ENCODE data around the gene DUSP2.

Gene DUSP2

GRCh38 chr2:96111823-96112500 is 33.3 kb downstream of the DUSP2 start:
- no peak overlapping the region for H3K9ac ChIP-seq (ENCODE audit: low read length)
- H3K36me3 ChIP-seq (replicated peaks; ENCODE audit: insufficient read depth, low read length): no peaks in the 10 kb centered on the region
- H3K27ac ChIP-seq (ENCODE audit: low read length): no peak overlapping the region
- no peaks in the 10 kb centered on the region for H3F3A ChIP-seq (ENCODE audit: insufficient read depth, low read length)
- no peaks in the 10 kb centered on the region for H4K20me1 ChIP-seq (ENCODE audit: insufficient read depth, low read length)
- no peak for DNase-seq
- TF ChIP-seq EZH2 (optimal IDR thresholded peaks at IDR 0.05; ENCODE audit: low read depth, low read length) (no peak), CTCF (IDR thresholded peaks at IDR 0.05; ENCODE audit: low read length) (no peak), EZH2phosphoT487 (IDR thresholded peaks at IDR 0.05; ENCODE audit: low read length) (no peak)
- no peak overlapping the region for H3K4me3 ChIP-seq (ENCODE audit: low read length)
- no peaks in the 10 kb centered on the region for H3K4me1 ChIP-seq (ENCODE audit: low read length)
- no peak overlapping the region for H2AFZ ChIP-seq (ENCODE audit: low read length)
- H3K9me3 ChIP-seq (replicated peaks; ENCODE audit: insufficient read depth, low read length): no peaks in the 10 kb centered on the region
- no peaks in the 10 kb centered on the region for H3K79me2 ChIP-seq (ENCODE audit: low read length)
- peaks cover 28% of the 10 kb centered on the region for H3K27me3 ChIP-seq (replicated peaks; ENCODE audit: insufficient read depth, low read length)
- no peaks in the 10 kb centered on the region for H3K9me2 ChIP-seq (replicated peaks; ENCODE audit: insufficient read depth, low read length)
- no peak overlapping the region for H3K4me2 ChIP-seq (ENCODE audit: low read depth, low read length)

GRCh38 chr2:96111257-96111640 is 34.0 kb downstream of the DUSP2 start:
- H3K27me3 ChIP-seq (replicated peaks; ENCODE audit: insufficient read depth, low read length): peaks cover 29% of the 10 kb centered on the region
- no peak for DNase-seq
- TF ChIP-seq CTCF (IDR thresholded peaks at IDR 0.05; ENCODE audit: low read length): no peak
- TF ChIP-seq EZH2phosphoT487 (IDR thresholded peaks at IDR 0.05; ENCODE audit: low read length): no peak
- no peak for TF ChIP-seq EZH2 (optimal IDR thresholded peaks at IDR 0.05; ENCODE audit: low read depth, low read length)

GRCh38 chr2:96110621-96111256 is 34.5 kb downstream of the DUSP2 start:
- Histone ChIP-seq H3K4me2 (ENCODE audit: low read depth, low read length) (no peak overlapping the region), H3F3A (ENCODE audit: insufficient read depth, low read length) (no peaks in the 10 kb centered on the region), H3K9me3 (replicated peaks; ENCODE audit: insufficient read depth, low read length) (no peaks in the 10 kb centered on the region), H3K4me1 (ENCODE audit: low read length) (no peaks in the 10 kb centered on the region), H3K4me3 (ENCODE audit: low read length) (no peak overlapping the region), H3K9me2 (replicated peaks; ENCODE audit: insufficient read depth, low read length) (no peaks in the 10 kb centered on the region), H2AFZ (ENCODE audit: low read length) (no peak overlapping the region), H3K27me3 (replicated peaks; ENCODE audit: insufficient read depth, low read length) (peaks cover 29% of the 10 kb centered on the region), H3K9ac (ENCODE audit: low read length) (no peak overlapping the region), H3K79me2 (ENCODE audit: low read length) (no peaks in the 10 kb centered on the region), H3K36me3 (replicated peaks; ENCODE audit: insufficient read depth, low read length) (no peaks in the 10 kb centered on the region), H4K20me1 (ENCODE audit: insufficient read depth, low read length) (no peaks in the 10 kb centered on the region), H3K27ac (ENCODE audit: low read length) (no peak overlapping the region)
- no peak for TF ChIP-seq EZH2 (optimal IDR thresholded peaks at IDR 0.05; ENCODE audit: low read depth, low read length)
- no peak for TF ChIP-seq EZH2phosphoT487 (IDR thresholded peaks at IDR 0.05; ENCODE audit: low read length)
- TF ChIP-seq CTCF (IDR thresholded peaks at IDR 0.05; ENCODE audit: low read length): no peak
- DNase-seq: no peak

More at GRCh38 chr2:96111257-96111640, 34.0 kb downstream of the DUSP2 start:
- H3K9me2 ChIP-seq (replicated peaks; ENCODE audit: insufficient read depth, low read length): no peaks in the 10 kb centered on the region
- no peak overlapping the region for H3K4me2 ChIP-seq (ENCODE audit: low read depth, low read length)
- no peaks in the 10 kb centered on the region for H3K36me3 ChIP-seq (replicated peaks; ENCODE audit: insufficient read depth, low read length)
- no peak overlapping the region for H3K4me3 ChIP-seq (ENCODE audit: low read length)
- H4K20me1 ChIP-seq (ENCODE audit: insufficient read depth, low read length): no peaks in the 10 kb centered on the region
- no peak overlapping the region for H2AFZ ChIP-seq (ENCODE audit: low read length)
- H3K27ac ChIP-seq (ENCODE audit: low read length): no peak overlapping the region
- no peaks in the 10 kb centered on the region for H3K79me2 ChIP-seq (ENCODE audit: low read length)
- no peaks in the 10 kb centered on the region for H3K4me1 ChIP-seq (ENCODE audit: low read length)
- H3K9me3 ChIP-seq (replicated peaks; ENCODE audit: insufficient read depth, low read length): no peaks in the 10 kb centered on the region
- H3K9ac ChIP-seq (ENCODE audit: low read length): no peak overlapping the region
- no peaks in the 10 kb centered on the region for H3F3A ChIP-seq (ENCODE audit: insufficient read depth, low read length)
